T-helper 1 cell treated with Interleukin-12 subunit alpha and Interleukin-12 subunit beta and Interleukin-4 antibody, amounts not matched to agents 30 ng/mL and 1 ng/mL, for 36 hours (primary cell): ENCODE data around the gene MYLK3. TPM values are rescaled to one million over a fixed set of nuclear protein-coding genes. Genes with fewer than 3 reads are reported as not detected.

Experiments used
- intact Hi-C: fragments of 100-400 bp; cut with micrococcal nuclease; formaldehyde crosslinking; loops from one replicate; pipeline ENCODE4 v1.15.1; 2024
- total RNA-seq: library from RNA; stranded (reverse); gene quantifications from 2 replicates; pipeline ENCODE4 v1.2.3, GENCODE V29; 2022

Gene MYLK3
- total RNA-seq, 1 donor from 2014 or later = 0.22 TPM

DNA sequence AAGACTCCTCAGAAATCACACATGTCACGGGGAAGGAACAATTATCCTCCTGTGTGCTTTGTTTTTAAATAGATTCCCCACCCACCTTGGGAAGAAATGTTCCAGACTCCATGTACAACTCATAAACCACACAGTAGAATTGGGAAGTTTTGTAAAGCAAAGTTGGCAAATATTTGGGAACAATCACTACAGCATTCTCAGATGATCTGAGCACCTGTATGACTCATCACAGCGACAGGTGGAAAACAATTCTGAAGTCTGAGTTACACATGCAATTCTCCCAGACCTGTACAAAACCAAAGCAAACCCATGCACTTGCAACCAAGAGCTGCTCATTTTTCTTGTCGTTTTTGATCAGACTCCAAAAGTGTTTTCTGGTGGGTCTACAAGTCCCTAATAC lies 14.4 kb upstream of the MYLK3 start:
- intact Hi-C loops = no loop called here

- intact Hi-C loops = no loop called here
Observed at GRCh38 chr16:46759309-46759708, 11.2 kb upstream of the MYLK3 start.

GRCh38 chr16:46757339-46758050 lies 9.4 kb upstream of the MYLK3 start:
- intact Hi-C loops = no loop called here

DNA sequence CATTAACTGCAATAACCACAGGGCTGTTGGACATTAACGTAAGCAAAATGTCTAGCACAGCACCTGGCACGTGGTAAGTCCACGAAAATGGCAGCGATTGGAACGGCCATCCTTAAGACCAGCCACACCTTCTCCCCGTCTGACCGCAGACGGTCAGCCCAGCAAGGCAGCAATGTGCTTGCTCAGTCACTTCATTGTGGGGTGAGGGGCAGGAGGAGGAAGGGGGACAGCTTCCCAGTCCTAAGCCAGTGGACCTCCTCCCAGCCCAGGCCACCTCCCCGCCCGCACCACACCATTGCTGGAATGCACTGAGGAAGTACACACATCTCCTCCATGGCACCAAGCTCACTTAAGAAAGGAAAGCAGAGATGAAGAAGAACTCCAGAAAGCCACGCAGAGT lies 8.6 kb upstream of the MYLK3 start:
- intact Hi-C loops = no loop called here

DNA sequence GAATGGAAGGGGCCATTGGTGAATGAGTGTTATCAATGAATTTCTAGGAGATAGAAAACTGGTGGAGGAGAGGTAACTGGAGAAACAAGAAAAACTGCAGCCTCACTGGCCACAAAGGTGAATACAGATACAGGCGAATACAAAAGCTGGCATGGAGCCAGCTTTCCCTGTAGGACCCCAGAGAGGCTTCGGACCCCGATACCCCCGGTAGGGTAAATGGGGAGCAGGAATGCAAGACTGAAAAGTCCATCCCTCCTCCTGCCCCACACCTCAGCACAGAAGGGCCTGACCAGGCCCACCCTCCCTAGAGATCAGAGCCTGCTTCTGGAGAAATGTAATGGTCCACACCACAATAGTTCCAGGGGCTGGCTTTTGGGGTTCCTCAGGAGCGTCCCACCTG lies 4.9 kb upstream of the MYLK3 start:
- intact Hi-C loops = no loop called here

GRCh38 chr16:46751381-46751780 lies 3.2 kb upstream of the MYLK3 start:
- intact Hi-C loops = no loop called here

- intact Hi-C loops = no loop called here
Observed at GRCh38 chr16:46748775-46749705, 896 bp upstream of the MYLK3 start.

GRCh38 chr16:46746821-46747776 lies 1.0 kb downstream of the MYLK3 start:
- intact Hi-C loops = no loop called here

DNA sequence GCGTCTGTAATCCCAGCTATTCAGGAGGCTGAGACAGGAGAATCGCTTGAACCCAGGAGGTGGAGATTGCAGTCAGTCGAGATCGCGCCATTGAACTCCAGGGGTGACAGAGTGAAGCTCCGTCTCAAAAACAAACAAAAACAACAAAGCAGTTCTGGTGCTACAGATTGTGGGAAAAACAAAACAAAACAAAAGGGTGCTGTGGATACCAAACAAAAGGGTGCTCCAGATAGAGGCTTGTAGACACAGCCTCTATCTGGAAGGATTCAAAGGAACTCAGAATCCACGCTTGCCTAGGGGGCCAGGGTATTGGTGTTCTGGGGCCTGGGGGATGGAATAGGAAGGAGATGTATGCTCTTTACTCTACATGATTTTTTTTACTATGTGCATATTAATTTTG lies 2.5 kb downstream of the MYLK3 start:
- intact Hi-C loops = no loop called here

DNA sequence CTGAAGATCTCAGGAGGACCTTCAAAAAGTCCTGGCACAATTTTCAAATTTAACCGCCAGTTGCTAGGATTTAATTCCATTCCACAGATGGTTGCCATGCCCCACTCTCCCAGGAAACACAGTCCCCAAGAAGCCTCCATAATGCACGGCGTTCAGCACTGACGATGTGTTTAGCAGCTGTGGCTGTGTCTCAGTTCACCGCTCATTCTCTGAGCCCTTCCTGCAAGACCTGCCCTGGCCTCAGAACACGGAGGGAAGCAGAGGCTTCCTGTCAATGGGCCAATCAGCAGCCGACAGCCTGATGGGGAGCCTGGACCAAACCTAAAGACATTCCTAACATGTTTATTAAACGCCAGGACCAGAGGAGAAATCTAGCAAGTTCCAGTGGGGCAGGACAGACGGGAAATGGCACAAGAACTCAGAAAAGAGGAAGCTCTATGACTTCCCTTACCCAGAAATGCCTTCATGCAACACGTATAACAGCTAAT lies 4.9 kb downstream of the MYLK3 start:
- intact Hi-C loops = no loop called here

DNA sequence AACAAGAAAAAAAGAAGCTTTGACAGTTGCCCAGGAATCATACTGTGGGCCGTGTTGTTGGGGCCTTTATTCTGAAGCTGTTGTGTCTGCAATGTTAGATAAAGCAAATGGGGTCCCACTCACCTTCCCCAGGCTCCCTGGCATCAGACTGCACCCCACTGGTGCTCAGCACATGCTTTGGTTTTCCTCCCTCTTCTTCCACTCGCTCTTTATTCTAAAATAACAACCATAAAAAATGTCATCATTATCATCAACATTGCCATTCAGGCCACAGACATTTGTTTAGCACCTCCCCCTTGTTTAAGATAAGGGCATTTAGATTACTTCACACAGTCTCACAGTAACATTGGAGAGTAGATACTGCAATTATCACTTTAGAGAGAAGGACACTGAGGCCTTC lies 8.2 kb downstream of the MYLK3 start:
- intact Hi-C loops = no loop called here

DNA sequence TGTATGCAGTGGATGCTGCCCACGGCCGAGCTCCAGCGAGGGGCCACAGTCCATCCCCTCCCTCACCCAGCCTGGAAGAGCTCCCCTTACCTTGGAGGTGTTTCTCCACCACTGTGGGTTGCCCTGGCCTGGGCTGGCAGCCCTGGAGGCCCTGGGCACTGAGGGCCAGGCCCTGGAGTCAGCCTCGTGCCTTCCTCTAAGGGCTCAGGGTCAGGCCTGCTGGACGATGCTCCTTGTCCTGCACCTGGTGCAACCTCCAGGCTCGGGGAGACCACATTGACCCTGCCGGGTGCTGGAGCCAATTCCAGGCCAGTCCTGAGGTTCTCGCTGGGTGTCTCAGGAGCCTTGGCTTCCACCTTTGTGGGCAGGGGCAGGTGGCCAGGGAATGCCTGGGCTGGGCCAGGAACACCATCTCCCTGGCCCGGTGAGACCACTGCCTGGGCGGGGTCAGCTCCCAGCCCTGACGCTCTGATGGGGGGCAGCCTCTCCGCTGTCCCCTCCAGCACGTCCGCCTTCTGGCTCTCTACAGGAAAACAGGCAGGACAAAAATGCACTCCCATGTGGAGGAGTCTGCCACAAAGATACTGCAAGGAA lies 10.4 kb downstream of the MYLK3 start:
- intact Hi-C loops = no loop called here

DNA sequence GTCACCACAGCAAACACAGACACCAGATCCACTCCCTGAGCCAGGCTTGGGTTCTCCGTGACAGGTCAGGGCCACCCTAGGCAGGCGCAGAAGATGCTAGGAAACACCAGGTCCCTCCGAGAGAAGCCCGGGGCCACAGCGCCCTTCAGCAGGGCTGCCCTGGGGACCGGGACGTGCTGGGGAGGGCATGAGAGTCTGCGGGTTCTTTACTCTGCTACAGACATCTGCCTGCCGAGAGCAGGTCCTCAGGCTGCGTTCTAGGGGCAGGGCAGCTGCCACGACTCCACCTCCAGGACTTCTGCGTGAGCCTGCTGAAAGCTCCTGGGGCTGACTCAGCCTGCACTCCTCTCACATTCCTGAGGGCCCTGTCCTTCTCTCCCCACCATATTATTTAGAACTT lies 11.4 kb downstream of the MYLK3 start:
- intact Hi-C loops = no loop called here

DNA sequence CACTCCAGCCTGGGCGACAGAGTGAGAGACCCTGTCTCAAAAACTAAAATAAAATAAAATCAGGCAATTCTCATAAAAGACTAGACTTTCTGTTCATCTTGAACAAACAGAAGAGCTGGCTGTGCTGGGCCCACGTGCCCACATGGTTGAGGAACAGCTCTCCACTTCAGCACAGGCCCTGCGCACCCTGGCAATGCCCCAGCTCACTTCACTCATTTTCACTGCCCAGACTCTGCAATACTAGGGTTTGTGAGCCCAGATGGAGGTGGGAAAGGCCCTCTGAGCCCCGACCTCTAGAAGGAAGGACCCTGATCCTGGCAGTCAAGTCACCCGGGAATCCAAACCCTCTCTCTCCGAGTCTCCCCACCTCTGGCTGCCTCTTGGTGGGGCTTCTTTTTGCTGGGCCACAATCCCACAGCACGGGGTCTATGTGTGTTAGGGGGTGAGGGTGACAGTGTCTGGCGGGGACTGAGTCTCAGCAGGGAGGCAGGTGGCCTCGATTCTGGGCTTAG lies 14.8 kb downstream of the MYLK3 start:
- intact Hi-C loops = no loop called here

- intact Hi-C loops = no loop called here
Observed at GRCh38 chr16:46732561-46732960, 15.6 kb downstream of the MYLK3 start.

DNA sequence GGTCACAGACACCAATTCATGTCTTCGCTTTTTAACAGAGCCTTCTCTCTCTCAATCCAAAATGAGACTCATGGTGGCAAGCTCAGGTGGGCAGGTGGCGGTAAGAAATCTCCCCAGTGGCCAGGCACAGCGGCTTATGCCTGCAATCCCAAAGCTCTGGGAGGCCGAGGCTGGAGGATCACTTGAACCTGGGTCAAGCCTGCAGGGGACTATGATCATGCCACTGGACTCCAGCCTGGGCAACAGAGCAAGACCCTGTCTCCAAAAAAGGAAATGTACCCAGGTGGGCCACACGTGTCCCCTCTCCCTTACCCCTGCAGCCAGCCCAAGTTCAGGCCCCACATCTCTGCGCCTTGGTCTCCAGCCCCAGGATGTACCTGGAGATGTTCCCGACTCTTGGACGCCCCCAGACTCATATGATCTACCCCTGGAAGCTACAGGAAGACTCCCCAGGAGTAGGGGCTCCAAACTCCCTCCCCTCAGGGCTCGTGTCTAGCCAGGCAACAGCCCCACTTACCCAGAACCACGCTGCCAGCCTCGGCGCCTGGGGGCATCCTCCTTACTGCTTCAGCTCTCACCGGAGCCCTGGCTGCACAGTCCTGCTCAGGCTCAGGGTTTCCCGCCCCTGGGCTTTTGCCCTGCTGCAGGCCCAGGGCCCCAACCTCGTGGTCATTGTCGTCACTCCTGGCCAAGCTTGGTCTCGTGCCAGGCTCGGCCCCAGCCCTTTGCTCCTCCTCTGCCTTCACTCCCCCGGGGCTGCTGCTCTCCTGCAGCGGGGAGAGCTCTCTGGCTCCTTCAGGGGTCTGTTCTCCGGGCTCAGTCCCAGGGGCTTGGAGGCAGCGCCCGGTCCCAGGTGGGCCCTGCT lies 16.2 kb downstream of the MYLK3 start:
- intact Hi-C loops = no loop called here

DNA sequence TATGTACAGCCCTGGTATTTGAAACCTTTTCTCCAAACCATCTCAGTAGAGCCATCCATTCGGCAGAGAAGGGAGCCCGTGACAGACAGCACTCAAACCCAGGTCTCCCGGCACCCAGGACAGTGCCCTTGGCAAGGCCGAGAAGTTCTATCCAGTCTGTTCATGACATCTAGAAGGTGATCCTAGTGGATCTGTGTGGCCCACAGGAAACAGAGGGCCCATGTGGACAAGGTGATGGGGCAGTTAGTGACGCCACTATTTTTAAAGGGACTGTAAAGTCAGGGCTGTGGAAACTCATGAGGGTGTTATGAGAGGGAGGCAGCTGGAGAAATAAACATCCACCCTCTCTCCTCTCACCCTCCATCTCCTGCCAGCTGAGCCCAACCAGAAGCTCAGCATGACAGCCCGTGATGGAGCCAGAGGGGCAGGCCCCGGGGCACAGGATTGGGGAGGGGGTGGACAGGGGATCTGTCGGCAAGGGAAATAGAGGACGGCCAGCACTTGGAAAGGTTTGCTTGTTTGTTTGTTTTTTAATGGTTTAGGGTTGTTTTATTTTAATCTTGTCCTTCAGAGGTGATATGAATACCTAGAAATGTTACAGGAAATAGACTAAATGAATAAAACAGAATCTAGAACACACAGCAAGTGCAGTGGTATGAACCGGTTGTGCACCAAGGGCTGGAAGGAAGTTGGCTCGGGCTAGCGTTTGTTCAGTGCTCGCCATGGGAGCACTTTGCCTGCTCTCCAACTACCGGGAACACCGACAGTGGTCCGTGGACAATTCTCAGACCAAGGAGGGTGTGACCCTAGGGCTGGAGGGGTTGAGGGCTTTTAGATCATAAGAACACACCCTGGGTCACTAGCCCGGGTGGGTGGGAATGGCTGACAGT lies 17.1 kb downstream of the MYLK3 start:
- intact Hi-C loops = no loop called here

GRCh38 chr16:46730126-46730525 lies 18.0 kb downstream of the MYLK3 start:
- intact Hi-C loops = no loop called here
